Activated naive CD8-positive, alpha-beta T cell treated with anti-CD3 and anti-CD28 coated beads for 36 hours (primary cell): ENCODE results near the gene FBN1. TPM values are rescaled to one million over a fixed set of nuclear protein-coding genes. Genes with fewer than 3 reads are reported as not detected.

ENCODE experiments used
- DNase-seq: peaks from one replicate; pipeline ENCODE4 v3.0.0; 2021
- H3K27ac Mint-ChIP-seq: one replicate; pipeline ENCODE4 v1.8.0; 2022; ENCODE audit warnings: mild to moderate bottlenecking, moderate library complexity, mixed read lengths
- H3K27me3 Mint-ChIP-seq: one replicate; pipeline ENCODE4 v1.8.0; 2022; ENCODE audit warnings: mild to moderate bottlenecking, mixed read lengths
- H3K36me3 Mint-ChIP-seq: one replicate; pipeline ENCODE4 v1.8.0; 2021; ENCODE audit warnings: mild to moderate bottlenecking, mixed read lengths
- H3K4me1 Mint-ChIP-seq: one replicate; pipeline ENCODE4 v1.8.0; 2021; ENCODE audit warnings: mixed read lengths
- H3K4me3 Mint-ChIP-seq: one replicate; pipeline ENCODE4 v1.8.0; 2022; ENCODE audit warnings: mild to moderate bottlenecking, moderate library complexity, mixed read lengths
- H3K9me3 Mint-ChIP-seq: one replicate; pipeline ENCODE4 v1.8.0; 2022; ENCODE audit warnings: mixed read lengths
- total RNA-seq, 2 experiments: library from RNA; stranded (reverse); gene quantifications; one replicate each; pipeline ENCODE4 v1.2.3, GENCODE V29; 2021

The FBN1 gene
- total RNA-seq, 2 experiments from 2014 or later, result 0.22 to 0.29 TPM

DNA sequence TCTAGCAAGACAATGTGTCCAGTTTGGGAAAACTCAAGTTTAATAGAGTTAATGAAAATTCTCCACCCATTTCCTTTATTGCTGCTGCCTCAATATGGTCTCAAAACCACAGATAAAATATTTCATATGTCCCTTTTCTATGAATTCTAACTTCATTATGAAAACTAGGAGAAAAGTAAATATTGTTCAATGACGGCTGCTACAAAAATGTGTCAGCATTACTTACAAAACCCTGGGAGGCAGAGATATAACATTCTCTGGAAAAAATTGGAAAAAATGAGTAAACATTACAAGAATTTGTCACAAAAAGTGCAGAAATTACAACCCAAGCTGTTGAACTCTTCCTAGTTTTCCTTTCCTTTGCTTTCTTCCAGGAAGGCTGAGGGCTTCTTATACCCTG is 22.2 kb upstream of the FBN1 start:
- no peak overlapping the region for H3K4me3 Mint-ChIP-seq
- H3K36me3 Mint-ChIP-seq, result no peaks in the 10 kb centered on the region
- H3K9me3 Mint-ChIP-seq, result no peaks in the 10 kb centered on the region
- H3K27ac Mint-ChIP-seq, result no peak overlapping the region
- H3K4me1 Mint-ChIP-seq, result no peaks in the 10 kb centered on the region
- no peak for DNase-seq
- H3K27me3 Mint-ChIP-seq, result no peaks in the 10 kb centered on the region

DNA sequence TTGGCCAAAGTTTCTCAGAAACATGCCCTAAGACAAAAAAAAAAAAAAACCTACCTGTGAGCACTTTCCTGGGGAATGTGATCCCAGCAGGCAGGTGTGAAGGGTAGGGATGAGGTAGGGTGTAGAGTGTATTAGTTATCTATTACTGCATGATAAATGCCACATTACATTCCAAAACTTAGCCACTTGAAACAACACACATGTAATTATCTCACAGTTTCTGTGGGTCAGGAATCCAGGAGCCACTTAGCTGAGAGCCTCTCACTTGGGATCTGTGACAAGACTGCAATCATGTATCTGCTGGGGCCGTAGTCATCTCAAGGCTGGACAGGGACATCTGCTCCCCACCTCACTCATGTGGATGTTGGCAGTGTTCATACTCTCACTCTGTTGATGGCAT is 18.9 kb upstream of the FBN1 start:
- no peak overlapping the region for H3K4me3 Mint-ChIP-seq
- DNase-seq, result no peak
- H3K27ac Mint-ChIP-seq, result no peak overlapping the region
- H3K4me1 Mint-ChIP-seq, result no peaks in the 10 kb centered on the region
- no peaks in the 10 kb centered on the region for H3K27me3 Mint-ChIP-seq
- peaks cover 4% of the 10 kb centered on the region for H3K9me3 Mint-ChIP-seq
- no peaks in the 10 kb centered on the region for H3K36me3 Mint-ChIP-seq

DNA sequence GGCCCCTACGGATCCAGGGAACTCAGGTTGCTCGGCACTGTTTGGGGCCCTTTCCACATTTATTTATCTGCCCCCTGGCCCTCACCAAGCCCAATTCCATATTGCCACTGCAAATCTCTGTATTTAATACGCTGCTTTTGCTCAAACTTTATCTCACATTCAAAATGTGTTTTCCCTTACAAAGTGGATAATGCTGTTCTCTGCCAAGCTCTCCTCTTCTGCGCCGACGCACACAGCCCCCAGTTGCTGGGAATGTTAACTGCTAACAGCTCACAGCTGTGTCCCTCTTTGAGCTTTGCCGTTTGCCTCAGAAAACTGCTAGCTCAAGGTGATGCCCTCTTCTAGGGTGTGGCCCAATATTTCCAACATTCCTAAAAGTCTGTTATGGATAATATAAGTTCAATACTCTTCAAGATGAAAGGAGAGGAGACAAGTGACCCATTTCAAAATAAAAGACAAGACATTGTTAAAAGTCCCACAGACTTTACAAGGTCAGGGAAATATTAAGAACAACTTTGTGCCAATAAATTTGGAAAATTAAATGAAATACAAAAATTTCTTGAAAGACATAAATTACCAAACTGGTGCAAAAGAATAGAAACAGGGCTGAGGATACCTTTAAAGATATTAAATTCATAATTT is 12.6 kb upstream of the FBN1 start:
- no peak for DNase-seq
- H3K9me3 Mint-ChIP-seq, result peaks cover 4% of the 10 kb centered on the region
- no peaks in the 10 kb centered on the region for H3K4me1 Mint-ChIP-seq
- H3K27me3 Mint-ChIP-seq, result peaks cover 3% of the 10 kb centered on the region
- no peak overlapping the region for H3K27ac Mint-ChIP-seq
- H3K36me3 Mint-ChIP-seq, result no peaks in the 10 kb centered on the region
- H3K4me3 Mint-ChIP-seq, result no peak overlapping the region

DNA sequence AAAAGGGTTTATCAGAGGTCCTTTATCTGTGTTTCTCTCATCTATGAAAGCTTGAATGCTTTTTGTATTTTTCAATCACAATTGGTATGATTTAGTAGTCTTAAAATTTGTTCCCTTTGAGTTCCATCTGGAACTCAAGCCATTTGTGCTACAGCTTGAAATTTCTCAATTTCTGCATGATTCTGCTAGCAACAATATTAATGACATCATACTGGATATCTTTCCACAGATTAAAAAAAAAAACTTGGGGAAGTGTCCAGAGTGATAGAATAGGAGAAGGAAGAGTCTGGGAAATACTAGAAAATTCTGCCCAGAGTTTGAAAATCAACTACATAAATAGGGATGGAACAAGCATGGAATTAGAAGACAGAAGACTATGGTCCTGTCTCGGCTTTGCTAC is 9.3 kb upstream of the FBN1 start:
- H3K27ac Mint-ChIP-seq, result no peak overlapping the region
- H3K27me3 Mint-ChIP-seq, result peaks cover 3% of the 10 kb centered on the region
- no peaks in the 10 kb centered on the region for H3K36me3 Mint-ChIP-seq
- no peaks in the 10 kb centered on the region for H3K9me3 Mint-ChIP-seq
- no peaks in the 10 kb centered on the region for H3K4me1 Mint-ChIP-seq
- no peak overlapping the region for H3K4me3 Mint-ChIP-seq
- DNase-seq, result no peak

DNA sequence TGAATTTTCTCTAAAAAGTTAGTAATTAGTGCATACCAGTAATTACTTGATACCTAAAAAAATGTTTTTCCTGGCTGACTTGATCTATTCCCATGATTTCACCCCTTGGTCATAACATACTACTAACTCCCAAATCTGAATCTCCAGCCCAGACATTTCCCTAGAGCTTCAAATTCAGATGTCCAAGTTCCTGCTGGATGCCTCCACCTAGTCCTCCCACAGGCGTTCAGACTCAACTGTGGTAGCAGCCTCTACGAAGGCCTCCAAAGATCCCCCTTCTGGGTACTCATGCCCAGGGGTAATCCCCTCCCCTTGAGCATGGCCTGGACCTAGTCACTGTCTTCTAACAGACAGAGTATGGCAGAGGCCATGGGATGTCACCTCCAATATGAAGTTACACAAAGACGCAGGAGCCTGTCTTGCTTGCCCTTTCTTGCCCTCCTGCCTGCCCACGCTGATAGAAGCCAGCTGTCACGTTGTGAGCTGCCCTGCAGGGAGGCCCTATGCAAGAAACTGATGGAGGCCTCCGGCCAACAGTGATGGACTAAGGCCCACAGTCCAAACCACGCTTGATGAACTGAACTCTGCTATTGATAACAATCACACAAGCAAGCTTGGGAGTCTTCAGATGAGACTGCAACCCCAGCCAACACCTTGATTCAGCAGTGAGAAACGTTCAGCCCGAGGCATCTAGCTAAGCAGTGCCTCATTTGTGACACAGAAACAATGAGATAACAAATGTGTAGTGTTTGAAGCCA is 8.6 kb upstream of the FBN1 start:
- Mint-ChIP-seq H3K4me1 (no peaks in the 10 kb centered on the region), H3K36me3 (no peaks in the 10 kb centered on the region), H3K27me3 (peaks cover 3% of the 10 kb centered on the region), H3K9me3 (no peaks in the 10 kb centered on the region), H3K27ac (no peak overlapping the region), H3K4me3 (no peak overlapping the region)
- DNase-seq, result no peak

DNA sequence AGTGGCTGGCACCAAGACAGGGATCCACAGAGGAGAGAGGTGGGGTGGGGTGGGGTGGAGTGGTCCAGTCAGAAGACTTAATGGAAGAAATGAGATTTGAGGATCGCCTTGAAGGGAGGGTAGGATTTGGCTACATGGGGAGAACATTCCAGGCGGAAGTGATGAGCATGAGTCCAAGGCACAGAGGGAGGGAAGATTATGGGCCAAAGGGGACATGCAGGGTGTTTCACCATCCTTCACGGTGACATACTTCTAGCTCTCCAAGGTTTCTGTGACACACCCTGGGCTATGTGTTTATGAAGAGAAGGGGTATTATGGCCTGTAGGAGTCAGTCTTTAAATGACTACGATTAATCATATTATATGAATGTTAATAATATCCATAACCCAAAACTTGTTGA is 7.7 kb upstream of the FBN1 start:
- no peak for DNase-seq
- no peaks in the 10 kb centered on the region for H3K9me3 Mint-ChIP-seq
- H3K4me1 Mint-ChIP-seq, result no peaks in the 10 kb centered on the region
- H3K36me3 Mint-ChIP-seq, result no peaks in the 10 kb centered on the region
- H3K27me3 Mint-ChIP-seq, result peaks cover 3% of the 10 kb centered on the region
- H3K4me3 Mint-ChIP-seq, result no peak overlapping the region
- H3K27ac Mint-ChIP-seq, result no peak overlapping the region

DNA sequence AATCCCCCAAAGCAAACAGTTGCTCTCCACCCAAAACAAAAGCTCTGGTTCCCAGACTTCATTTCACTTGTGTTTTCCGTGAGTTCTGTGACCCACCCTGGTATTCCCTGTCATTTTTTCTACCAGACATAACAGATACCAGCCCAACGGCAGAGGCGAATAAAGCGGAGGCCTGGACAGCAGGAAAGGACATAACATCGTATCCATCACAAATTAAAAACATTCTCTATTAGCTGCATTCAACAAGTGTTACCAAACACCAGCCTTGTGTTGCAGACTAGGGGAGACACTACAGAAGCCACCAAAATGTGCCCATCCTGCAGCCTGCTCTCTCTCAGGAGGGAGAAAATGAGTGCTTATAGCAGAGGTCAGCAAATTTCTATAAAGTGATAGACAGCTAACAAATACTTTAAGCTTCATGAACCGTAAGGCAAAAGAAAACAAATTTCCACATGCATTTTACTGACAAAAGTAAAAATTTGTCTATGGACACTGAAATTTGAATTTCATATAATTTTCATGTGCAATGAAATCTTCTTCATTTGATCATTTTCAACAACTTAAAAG is 7.1 kb upstream of the FBN1 start:
- Mint-ChIP-seq H3K4me3 (no peak overlapping the region), H3K27ac (no peak overlapping the region), H3K9me3 (no peaks in the 10 kb centered on the region), H3K27me3 (peaks cover 3% of the 10 kb centered on the region), H3K36me3 (no peaks in the 10 kb centered on the region), H3K4me1 (no peaks in the 10 kb centered on the region)
- no peak for DNase-seq

DNA sequence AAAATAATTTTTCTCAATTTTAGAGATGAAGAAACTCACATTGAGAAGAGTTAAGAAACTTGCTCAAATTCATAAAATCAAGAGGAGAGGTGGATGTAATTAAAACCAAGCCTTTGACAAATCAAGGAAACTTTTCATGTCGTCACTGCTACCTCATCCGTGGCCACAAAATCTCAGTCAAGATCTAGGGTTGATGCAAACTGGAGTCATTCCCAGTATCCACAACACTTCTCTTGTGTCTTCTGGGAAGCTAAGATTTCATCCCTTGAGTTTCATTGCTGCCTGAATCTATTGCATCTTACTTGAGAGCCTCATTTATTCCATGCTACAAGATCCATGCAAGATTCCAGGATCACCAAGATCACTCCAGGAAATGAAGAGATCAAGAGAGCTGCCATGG is 5.4 kb upstream of the FBN1 start:
- H3K4me1 Mint-ChIP-seq, result no peaks in the 10 kb centered on the region
- H3K27me3 Mint-ChIP-seq, result peaks cover 16% of the 10 kb centered on the region
- H3K4me3 Mint-ChIP-seq, result no peak overlapping the region
- H3K27ac Mint-ChIP-seq, result no peak overlapping the region
- DNase-seq, result no peak
- no peaks in the 10 kb centered on the region for H3K36me3 Mint-ChIP-seq
- no peaks in the 10 kb centered on the region for H3K9me3 Mint-ChIP-seq

DNA sequence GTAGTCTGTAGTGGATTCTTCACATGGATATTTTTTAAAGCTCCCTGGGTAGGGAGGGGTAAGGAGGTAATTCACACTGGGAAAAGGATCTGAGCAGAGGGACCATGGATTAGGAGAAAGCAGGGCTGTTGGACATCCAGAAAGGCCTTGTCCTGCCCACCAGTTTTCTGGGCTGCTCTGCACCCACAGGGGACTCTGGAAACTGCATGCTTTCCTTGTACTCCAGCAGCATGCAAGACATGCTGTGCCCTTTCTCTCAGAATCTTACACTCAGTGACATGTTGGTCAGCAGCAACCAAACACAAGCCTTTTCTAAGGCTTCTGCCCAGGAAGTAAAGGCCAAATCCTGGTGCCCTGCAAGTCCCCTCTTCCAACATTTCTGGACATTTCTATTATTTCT is 2.5 kb upstream of the FBN1 start:
- H3K4me3 Mint-ChIP-seq, result no peak overlapping the region
- DNase-seq, result no peak
- H3K9me3 Mint-ChIP-seq, result no peaks in the 10 kb centered on the region
- peaks cover 41% of the 10 kb centered on the region for H3K27me3 Mint-ChIP-seq
- no peak overlapping the region for H3K27ac Mint-ChIP-seq
- H3K4me1 Mint-ChIP-seq, result no peaks in the 10 kb centered on the region
- H3K36me3 Mint-ChIP-seq, result no peaks in the 10 kb centered on the region

DNA sequence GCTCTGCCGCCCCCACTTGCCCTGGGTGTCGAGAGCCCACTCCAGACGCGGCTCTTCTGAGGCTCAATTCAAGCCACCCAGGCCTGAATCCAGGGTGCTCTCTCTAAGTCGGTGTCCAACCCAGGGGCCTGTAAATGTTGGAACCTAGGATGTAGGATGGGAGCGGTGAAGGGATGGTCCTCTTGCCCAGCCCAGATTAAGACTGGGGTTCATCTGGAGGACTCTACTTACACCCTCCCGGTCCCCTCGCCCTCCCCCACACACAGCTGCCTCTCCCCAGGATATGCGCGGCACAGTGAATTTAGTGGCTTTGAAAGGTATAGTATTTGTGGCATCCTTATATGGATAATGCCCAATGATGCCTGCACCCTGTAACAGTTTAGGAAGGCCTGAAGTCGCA is 822 bp upstream of the FBN1 start:
- Mint-ChIP-seq H3K27me3 (peaks cover 50% of the 10 kb centered on the region), H3K27ac (no peak overlapping the region), H3K36me3 (no peaks in the 10 kb centered on the region), H3K4me1 (no peaks in the 10 kb centered on the region), H3K9me3 (no peaks in the 10 kb centered on the region), H3K4me3 (no peak overlapping the region)
- no peak for DNase-seq

DNA sequence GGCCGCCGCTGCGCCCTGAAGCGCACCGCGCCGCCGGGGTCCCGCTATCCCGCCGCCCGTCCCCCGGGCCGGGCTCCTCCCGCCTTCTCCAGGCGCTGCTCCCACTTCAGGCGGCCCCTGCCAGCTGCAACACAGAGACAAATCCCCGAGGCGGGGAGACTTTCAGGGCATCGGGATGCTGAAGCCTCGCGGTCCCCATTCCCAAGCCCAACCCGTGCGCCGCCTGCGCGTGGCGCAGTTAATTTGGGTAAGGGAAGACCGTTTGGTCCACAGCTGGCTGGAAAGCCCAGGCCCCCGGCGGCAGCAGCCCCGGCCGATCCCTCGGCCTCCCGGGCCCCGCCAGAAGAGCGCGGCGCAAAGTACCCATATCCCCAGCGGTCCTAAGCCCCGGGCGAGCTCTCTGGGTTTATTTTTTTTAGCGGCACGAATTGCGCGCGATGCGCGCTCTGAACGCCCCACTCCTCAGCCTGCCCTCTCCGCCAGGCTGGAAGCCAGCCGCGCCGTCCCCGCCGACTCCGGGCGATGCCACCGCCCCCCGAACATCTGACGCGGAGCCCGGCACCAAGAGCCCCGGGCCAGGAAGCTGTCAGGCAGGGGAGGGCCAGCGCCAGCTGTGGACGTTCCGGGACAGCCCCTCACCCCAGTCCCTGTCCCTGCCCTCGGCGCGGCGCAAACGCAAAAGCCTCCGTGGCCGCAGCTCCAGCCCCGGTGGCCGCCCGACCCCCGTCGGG is 517 bp downstream of the FBN1 start:
- peak; percentile 36 for DNase-seq
- no peak overlapping the region for H3K27ac Mint-ChIP-seq
- no peaks in the 10 kb centered on the region for H3K9me3 Mint-ChIP-seq
- H3K4me3 Mint-ChIP-seq, result peak overlapping the region; percentile 66
- no peaks in the 10 kb centered on the region for H3K4me1 Mint-ChIP-seq
- peaks cover 51% of the 10 kb centered on the region for H3K27me3 Mint-ChIP-seq
- no peaks in the 10 kb centered on the region for H3K36me3 Mint-ChIP-seq

DNA sequence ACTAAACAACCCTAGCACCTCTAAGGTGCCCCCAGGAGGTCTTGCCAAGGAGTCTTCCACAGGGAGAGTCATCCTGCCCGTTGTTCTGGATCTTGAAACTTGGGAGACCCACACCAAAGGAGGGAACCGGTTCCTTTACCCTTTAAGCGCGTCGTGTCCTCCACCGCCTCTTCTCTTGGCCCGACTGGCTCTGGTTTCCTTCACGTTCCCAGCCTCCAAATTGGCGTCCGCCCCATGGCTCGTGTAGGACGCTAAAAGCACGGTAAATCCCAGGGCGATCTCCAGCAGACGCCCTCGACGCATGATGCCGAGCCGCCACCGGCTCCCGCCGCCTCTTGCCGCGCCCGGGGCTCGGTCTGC is 1.1 kb downstream of the FBN1 start:
- H3K9me3 Mint-ChIP-seq, result no peaks in the 10 kb centered on the region

DNA sequence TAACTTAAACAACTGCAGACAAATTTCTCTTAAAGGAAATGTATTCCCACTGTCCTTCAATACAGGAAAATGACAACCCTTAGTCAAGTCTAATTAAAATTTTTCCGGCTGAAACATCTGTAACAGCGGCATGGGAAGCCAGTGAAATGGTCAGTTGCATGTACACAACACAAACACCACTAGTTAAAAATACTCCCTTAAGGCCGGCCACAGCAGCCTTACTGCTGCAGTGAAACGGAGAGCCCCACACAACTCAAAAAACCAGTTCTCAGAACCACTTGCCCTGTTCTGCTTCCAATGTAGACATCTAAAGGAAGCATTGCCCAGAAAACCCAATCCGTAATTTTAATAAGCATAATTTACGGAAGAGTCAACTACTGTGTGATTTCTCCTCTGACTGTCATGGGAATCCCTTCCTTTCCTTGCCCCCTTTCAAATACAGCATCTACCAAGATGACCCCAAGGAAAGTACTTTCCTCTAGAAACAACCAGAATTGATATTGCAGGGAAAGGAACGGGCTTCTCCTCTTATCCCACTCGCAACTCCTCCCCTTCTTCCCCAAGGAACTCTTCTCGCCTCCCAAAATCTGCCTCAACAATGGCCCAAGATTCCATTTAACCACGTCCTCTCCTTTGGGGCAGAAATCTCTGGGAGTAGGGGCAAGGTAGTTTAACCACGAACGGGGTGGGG is 1.6 kb downstream of the FBN1 start:
- Mint-ChIP-seq H3K36me3 (no peaks in the 10 kb centered on the region), H3K27me3 (peaks cover 51% of the 10 kb centered on the region), H3K27ac (no peak overlapping the region), H3K4me1 (no peaks in the 10 kb centered on the region), H3K4me3 (no peak overlapping the region), H3K9me3 (no peaks in the 10 kb centered on the region)
- no peak for DNase-seq

More for the DNA sequence above, 1.1 kb downstream of the FBN1 start:
- DNase-seq, result no peak
- Mint-ChIP-seq H3K27me3 (peaks cover 51% of the 10 kb centered on the region), H3K36me3 (no peaks in the 10 kb centered on the region), H3K4me3 (peak overlapping the region; percentile 25), H3K27ac (no peak overlapping the region), H3K4me1 (no peaks in the 10 kb centered on the region)

DNA sequence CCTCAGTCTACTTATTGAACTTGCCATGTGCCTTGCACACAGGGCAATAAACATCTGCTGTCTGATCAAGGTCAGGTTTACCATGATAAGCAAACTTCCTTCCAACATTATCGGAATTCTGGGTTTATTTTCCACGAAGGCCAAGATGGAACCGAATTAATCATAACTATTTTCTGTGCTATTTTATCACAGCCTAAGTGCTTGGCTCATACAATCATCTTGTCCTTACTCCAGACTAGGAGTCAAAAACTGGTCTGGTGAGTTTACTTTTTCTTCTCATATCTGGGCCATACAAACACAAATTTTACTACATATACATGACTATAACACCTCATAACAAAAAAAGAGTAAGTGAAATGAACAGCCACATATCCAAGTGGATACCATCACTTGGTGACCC is 2.3 kb downstream of the FBN1 start:
- Mint-ChIP-seq H3K27ac (no peak overlapping the region), H3K4me3 (no peak overlapping the region), H3K36me3 (no peaks in the 10 kb centered on the region), H3K4me1 (no peaks in the 10 kb centered on the region), H3K27me3 (peaks cover 51% of the 10 kb centered on the region), H3K9me3 (no peaks in the 10 kb centered on the region)
- DNase-seq, result no peak

DNA sequence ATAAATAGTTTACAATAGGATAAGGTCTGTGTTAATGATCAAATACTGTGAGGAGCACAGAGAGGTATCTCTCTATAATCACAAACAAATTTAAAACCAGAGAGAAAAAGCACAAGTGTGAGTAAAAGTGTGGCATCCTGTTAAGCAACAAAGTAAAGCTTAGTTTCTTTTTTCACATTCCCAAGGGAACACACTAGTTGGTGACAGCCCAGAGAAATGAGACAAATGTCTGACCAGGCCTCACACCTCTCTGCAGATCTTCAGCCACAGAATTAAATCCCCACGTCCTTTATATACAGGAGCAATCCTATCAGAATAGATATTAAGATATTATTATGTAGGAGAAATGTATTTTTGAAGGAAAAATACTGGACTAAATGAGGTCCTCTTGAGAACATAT is 2.7 kb downstream of the FBN1 start:
- Mint-ChIP-seq H3K9me3 (no peaks in the 10 kb centered on the region), H3K36me3 (no peaks in the 10 kb centered on the region), H3K27me3 (peaks cover 51% of the 10 kb centered on the region), H3K4me3 (no peak overlapping the region), H3K4me1 (no peaks in the 10 kb centered on the region), H3K27ac (no peak overlapping the region)
- no peak for DNase-seq
